NCI-H1930 (cell line): Measurements from ENCODE around the gene PTPN22.

Experiments used
- DNase-seq, 2 experiments: peaks; one replicate each; lab custom pipeline; 2025; lab: John Stamatoyannopoulos, UW

The PTPN22 gene

GRCh38 chr1:113887402-113888175 lies 16.1 kb upstream of the PTPN22 start, which contains the start of gene BCL2L15:
TSS of gene BCL2L15 (minus strand) at chr1:113887581. CDS start at chr1:113887375, 206 bp downstream.
- no peak for DNase-seq

GRCh38 chr1:113886417-113887401 lies 15.2 kb upstream of the PTPN22 start:
- no peak for DNase-seq

- DNase-seq: no peak
These were observed 10.1 kb upstream of the PTPN22 start for GRCh38 chr1:113881661-113882060.

GRCh38 chr1:113879739-113880038 lies 8.2 kb upstream of the PTPN22 start:
- no peak for DNase-seq

- no peak for DNase-seq
These were observed 4.7 kb upstream of the PTPN22 start for GRCh38 chr1:113876176-113876575.

- no peak for DNase-seq
These were observed 4.2 kb upstream of the PTPN22 start for GRCh38 chr1:113875714-113876113.

- no peak for DNase-seq
These were observed 2.7 kb upstream of the PTPN22 start for GRCh38 chr1:113874012-113874879.

GRCh38 chr1:113872219-113872935 lies 865 bp upstream of the PTPN22 start:
- DNase-seq: no peak

GRCh38 chr1:113870778-113871177 lies 734 bp downstream of the PTPN22 start:
- DNase-seq: no peak

- no peak for DNase-seq
These were observed 3.0 kb downstream of the PTPN22 start for GRCh38 chr1:113868387-113869083.

- DNase-seq: no peak
These were observed 9.9 kb downstream of the PTPN22 start for GRCh38 chr1:113861641-113862040.

- DNase-seq: no peak
These were observed 10.6 kb downstream of the PTPN22 start for GRCh38 chr1:113860891-113861290.

- DNase-seq: no peak
These were observed 11.9 kb downstream of the PTPN22 start for GRCh38 chr1:113859478-113860175.

GRCh38 chr1:113858982-113859381 lies 12.5 kb downstream of the PTPN22 start:
- DNase-seq: no peak

- no peak for DNase-seq
These were observed 13.1 kb downstream of the PTPN22 start for GRCh38 chr1:113858418-113858817.

GRCh38 chr1:113857776-113858175 lies 13.7 kb downstream of the PTPN22 start:
- no peak for DNase-seq

GRCh38 chr1:113856401-113856790 lies 15.1 kb downstream of the PTPN22 start:
- no peak for DNase-seq

- DNase-seq: no peak
These were observed 15.7 kb downstream of the PTPN22 start for GRCh38 chr1:113855630-113856400.

GRCh38 chr1:113854234-113854633 lies 17.3 kb downstream of the PTPN22 start:
- DNase-seq: no peak
